Activated CD8-positive, alpha-beta memory T cell treated with anti-CD3 and anti-CD28 coated beads for 36 hours (primary cell): ENCODE measurements around the gene KAZALD1. TPM values are rescaled to one million over a fixed set of nuclear protein-coding genes. Genes with fewer than 3 reads are reported as not detected.

ENCODE experiments used
- CTCF ChIA-PET: fragments of 350-600 bp; sonication (Branson Sonifier 250); formaldehyde crosslinking; loops from one replicate; lab custom pipeline; 2021; ENCODE audit warnings: antibody characterized with exemption; lab: Charles Lee
- POLR2A ChIA-PET: fragments of 350-600 bp; sonication (Branson Sonifier 250); formaldehyde crosslinking; loops from one replicate; lab custom pipeline; 2021; ENCODE audit warnings: antibody characterized with exemption; lab: Charles Lee
- total RNA-seq, 2 experiments: library from RNA; stranded (reverse); gene quantifications; one replicate each; pipeline ENCODE4 v1.2.3, GENCODE V29; 2021

Gene KAZALD1
- total RNA-seq, 2 experiments from 2014 or later = 0.21 to 0.31 TPM

DNA sequence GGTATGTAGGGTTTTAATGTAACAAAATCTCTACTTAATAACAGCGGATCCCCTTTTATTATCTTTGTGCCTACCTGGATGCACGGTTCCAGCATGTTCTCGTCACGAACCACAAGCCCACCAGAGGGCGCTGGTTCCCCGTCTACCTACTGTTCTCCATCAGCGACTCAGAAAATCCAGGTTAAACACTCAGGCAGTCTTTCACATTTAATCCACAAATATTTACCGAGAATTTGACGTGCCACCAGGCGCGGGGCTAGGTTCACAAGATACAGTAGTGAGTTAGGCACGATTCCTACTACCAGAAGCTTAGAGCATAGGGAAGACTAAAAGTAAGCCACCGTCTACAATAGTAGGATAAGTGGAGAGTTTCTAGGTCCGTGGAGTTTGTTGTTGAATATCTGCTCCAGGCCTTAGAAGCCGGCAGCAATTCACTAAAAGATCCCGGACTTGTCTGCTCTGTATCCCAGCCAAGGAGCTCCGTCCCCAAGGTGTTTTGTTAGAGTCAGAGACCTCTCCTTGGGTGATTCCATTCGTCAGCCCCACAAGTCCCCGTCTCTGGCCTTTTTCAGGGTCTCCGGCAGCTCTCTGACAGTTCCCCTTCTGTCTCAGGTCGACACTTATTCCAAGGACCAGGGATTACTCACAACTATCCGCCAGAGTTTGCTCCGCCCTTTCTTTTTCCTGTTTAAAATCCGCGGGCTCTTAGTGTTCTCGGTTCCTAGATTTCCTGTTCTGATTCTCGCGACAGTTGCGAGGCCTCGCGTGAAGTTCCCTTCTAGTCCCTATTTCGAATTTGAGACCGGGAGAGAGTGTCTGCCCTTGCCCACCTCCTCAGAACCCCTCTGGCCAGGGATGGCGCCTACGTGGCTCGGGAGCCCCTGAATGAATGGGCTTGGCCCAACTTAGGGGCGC is 1.5 kb upstream of the KAZALD1 start:
- ChIA-PET POLR2A (interaction anchor here (1.1 to 2.0 kb wide), 3 partner anchors 9 to 82 kb away, joined by 3 to 6 read pairs (median 5); no protein-coding TSS in a partner anchor), CTCF (interaction anchor here (0.8 to 11.7 kb wide), 11 partner anchors 9 to 82 kb away, joined by 3 to 107 read pairs (median 7); partner anchors contain the start of genes PDZD7 and SFXN3)

DNA sequence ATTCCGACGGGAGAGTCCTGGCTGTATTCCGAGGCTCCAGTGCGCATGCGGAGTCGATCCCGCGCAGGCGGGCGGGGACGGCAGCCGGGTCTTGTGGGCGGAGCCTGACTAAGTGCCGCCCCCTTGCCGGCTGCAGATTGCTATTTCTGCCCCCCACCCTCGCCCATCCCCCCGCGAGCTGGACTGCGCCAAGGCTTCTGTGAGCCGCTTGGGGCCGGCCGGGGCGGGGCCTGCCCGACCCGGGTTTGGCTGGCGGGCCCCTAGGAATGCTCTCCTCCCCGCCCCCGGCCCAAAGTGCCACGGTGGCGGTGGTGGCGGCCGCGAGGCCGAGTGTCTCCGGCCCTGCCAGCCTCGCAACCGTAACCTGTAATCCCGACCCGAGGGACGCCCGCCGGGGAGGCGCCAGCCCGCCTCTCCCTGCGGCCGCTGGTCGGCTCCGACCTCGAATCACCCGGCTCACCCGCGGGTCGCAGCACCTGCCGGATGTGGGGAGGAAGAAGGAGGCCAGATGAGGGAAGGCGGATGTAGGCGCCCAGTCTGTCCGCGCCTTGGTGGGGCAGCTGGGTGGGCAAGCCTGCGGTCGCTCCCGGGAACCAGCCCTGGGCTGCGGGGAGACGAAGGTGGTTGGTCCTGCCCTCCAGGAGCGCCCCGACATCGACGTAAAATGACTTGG is 702 bp upstream of the KAZALD1 start:
- POLR2A ChIA-PET = interaction anchor here (1.1 to 2.0 kb wide), 3 partner anchors 10 to 81 kb away, joined by 3 to 6 read pairs (median 5); no protein-coding TSS in a partner anchor
- CTCF ChIA-PET = interaction anchor here (0.6 to 11.7 kb wide), 14 partner anchors 9 to 619 kb away, joined by 3 to 107 read pairs (median 7); partner anchors contain the start of genes PDZD7 and SFXN3

DNA sequence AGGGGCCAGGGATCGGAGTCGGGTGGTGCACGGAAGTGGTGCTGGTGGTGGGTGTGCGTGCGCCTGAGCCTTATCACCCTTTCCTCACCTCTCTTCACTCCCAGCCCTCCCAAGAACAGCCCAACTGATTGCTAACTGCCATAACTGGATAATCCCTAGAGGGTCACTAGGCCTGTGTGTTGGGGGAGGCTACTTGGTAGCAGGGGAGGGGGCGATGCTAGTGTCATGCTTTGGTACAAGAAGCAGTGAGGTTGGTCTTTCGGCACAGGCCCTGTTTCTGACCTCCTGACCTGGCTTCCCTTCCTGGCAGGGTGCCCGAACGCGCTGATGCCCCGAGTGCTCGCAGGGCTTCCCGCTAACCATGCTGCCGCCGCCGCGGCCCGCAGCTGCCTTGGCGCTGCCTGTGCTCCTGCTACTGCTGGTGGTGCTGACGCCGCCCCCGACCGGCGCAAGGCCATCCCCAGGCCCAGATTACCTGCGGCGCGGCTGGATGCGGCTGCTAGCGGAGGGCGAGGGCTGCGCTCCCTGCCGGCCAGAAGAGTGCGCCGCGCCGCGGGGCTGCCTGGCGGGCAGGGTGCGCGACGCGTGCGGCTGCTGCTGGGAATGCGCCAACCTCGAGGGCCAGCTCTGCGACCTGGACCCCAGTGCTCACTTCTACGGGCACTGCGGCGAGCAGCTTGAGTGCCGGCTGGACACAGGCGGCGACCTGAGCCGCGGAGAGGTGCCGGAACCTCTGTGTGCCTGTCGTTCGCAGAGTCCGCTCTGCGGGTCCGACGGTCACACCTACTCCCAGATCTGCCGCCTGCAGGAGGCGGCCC is 652 bp downstream of the KAZALD1 start:
- ChIA-PET CTCF (interaction anchor here (0.8 to 11.7 kb wide), 9 partner anchors 11 to 152 kb away, joined by 3 to 107 read pairs (median 8); partner anchors contain the start of genes PDZD7 and SFXN3), POLR2A (no interaction called here)

DNA sequence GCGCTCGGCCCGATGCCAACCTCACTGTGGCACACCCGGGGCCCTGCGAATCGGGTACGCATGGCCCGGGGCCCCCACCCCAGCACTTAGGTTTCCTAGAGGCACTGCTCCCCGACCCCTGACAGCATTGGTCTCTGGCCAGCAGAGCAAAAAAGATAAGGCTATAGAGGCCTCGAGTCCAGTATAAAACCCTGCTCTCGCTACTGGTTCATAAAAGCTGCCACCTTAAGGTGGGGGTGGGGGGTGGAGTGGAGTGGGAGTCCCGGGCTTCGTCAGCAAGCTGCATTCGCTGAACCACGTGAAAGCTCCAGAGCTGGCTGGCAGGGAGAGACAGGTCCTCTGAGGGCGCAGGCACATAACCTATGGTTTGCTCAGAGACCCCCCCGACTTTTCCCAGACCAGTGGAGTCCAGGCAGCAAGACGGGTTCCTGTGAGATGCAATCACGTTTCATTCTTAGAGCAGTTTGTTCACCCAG is 1.3 kb downstream of the KAZALD1 start:
- ChIA-PET CTCF (interaction anchor here (0.8 to 11.7 kb wide), 5 partner anchors 12 to 151 kb away, joined by 3 to 107 read pairs (median 4); no protein-coding TSS in a partner anchor), POLR2A (no interaction called here)

DNA sequence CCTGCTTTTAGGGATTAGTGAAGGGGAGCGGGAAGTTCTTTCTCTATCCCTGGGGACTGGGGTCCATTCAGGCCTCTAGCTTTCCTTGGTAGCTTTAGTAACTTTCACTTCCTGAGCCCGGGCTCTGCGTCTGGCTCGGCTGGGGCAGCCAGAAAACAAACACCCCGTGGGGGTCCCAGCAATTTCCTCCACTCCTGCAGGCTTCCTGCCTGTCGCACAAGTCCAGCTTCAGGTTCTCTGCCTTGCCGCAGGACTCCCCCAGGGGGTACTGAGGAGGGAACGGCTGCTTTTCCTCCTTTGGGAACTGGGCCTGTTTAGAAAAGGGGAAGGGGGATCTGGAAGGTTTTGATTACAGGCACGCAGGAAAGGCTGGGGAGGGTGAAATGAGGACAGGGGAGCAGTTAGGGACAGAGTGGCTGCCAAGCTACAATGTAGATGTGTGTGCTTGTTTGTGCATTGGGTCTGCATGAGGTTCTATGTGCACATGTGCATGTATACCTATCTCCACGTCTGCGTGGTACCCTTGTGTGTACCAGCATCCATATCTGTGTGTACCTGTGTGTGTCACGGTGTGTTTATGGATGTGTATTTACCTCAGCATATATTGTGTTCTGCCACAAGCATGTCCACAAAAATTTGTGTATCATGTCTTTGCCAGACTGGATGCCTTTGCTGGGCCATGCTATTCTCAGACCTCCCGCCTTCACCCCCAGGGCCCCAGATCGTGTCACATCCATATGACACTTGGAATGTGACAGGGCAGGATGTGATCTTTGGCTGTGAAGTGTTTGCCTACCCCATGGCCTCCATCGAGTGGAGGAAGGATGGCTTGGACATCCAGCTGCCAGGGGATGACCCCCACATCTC is 2.0 kb downstream of the KAZALD1 start:
- ChIA-PET POLR2A (no interaction called here), CTCF (interaction anchor here (0.7 to 11.7 kb wide), 8 partner anchors 12 to 76 kb away, joined by 3 to 107 read pairs (median 5); partner anchors contain the start of gene SFXN3)

DNA sequence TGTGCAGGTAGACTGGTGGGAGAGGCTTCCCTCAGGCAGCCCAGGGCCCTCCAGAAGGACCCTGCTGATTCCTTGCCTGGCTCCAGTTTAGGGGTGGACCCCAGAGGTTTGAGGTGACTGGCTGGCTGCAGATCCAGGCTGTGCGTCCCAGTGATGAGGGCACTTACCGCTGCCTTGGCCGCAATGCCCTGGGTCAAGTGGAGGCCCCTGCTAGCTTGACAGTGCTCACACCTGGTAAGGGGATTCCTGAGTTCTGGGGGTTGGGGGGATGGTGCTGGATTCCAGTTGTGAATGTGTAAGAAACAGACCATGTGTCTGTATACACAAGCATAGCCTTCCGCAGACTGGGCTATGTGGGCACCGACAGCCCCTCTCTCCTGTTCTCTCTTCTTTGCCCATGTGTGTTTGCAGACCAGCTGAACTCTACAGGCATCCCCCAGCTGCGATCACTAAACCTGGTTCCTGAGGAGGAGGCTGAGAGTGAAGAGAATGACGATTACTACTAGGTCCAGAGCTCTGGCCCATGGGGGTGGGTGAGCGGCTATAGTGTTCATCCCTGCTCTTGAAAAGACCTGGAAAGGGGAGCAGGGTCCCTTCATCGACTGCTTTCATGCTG is 2.7 kb downstream of the KAZALD1 start:
- ChIA-PET CTCF (interaction anchor here (0.7 to 11.7 kb wide), 7 partner anchors 13 to 73 kb away, joined by 3 to 93 read pairs (median 5); partner anchors contain the start of gene SFXN3), POLR2A (no interaction called here)

DNA sequence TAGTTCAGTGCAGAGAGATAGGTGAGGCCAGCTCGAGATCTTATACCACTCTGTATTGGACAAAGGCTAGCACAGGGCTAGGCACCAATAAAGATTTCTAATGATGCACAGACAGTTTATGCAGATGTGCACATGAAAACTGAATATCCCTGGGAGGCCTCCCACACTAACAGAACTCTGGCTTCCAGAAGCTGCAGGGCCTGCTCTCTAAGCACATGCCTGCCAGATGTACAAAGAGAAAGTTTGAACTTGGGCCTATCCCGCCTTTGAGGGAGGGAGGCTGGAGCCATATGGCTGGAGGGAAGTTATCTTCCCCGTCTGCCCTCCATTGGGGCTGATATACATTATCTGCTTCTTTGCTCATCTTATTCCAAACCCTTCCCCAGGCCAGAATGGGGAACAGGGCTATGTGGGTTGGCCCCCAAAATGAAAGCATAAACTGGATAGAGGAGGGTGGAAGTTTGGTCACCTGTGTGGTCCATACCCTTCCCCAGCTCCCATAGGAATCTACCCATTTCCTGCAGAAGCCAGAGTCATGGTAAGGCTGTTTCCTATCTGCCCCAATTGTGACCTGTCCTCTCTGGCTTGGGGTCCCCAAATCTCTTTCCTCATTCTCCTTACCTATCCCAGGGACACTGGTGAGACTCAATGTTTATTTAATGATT is 3.8 kb downstream of the KAZALD1 start:
- POLR2A ChIA-PET = no interaction called here
- CTCF ChIA-PET = interaction anchor here (1.1 to 11.7 kb wide), 5 partner anchors 14 to 52 kb away, joined by 4 to 93 read pairs (median 5); partner anchors contain the start of gene SFXN3

DNA sequence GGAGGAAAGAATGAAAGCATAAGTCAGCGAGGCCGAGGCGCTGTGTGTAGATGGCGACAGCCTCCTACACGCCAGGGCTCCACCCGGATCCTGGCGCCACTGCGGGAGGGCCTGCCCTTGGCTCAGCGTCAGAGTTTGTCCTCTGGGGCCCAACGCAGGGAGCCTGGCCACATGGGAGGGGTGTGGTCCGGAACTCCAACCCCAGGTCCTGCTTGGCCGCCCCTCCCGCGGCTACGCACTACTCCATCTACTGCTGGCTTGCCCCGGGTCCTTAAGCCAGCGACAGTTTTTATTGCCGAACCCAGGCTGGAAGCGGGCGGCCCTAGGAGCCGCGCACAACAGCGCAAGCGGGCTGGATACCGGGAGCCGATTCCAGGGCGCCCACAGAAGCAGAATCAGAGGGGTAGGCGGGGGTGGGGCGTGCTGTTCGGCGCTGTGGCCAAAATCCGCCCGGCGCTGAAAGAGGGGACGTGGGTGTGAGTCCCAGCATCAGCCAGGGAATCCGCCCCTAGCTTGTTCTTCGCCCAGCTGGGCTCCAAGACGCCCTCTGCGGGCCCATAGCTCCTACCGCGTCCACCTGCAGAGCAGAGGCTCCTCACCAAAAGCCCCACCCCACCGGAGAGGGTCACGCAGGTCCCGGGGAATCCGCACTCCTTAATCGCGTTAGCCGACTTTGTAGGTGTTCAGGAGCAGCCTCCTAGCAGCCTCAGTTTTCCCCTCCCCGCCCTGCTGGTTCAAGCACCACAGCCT is 4.5 kb downstream of the KAZALD1 start:
- ChIA-PET POLR2A (no interaction called here), CTCF (interaction anchor here (0.6 to 11.7 kb wide), 7 partner anchors 11 to 70 kb away, joined by 3 to 93 read pairs (median 5); no protein-coding TSS in a partner anchor)

DNA sequence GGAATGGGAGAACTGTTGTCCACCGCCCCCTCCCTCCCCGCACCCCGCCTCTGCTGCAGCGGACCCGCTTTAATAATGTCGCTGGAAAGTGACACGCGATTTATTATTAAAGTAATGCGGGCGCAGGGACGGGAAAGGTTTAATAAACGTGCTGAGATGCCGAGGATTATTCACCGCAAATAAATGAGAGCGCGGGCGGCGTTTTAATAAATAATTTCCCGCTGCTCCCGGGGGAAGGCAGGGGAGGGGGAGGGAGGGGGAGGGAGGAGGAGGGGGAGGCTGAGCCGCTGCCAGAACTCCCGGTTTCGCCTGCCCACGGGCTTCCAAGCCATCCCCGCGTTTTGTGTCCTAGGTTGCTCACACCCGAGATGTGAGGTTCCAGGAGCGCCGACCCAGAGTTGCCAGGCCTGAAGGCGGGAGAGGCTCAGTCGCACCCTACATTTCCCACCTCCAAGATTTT is 5.1 kb downstream of the KAZALD1 start:
- POLR2A ChIA-PET = interaction anchor here (0.9 kb wide), 1 partner anchor 24 kb away, joined by 4 read pairs; no protein-coding TSS in a partner anchor
- CTCF ChIA-PET = interaction anchor here (0.6 to 11.7 kb wide), 13 partner anchors 7 to 75 kb away, joined by 3 to 93 read pairs (median 4); no protein-coding TSS in a partner anchor

DNA sequence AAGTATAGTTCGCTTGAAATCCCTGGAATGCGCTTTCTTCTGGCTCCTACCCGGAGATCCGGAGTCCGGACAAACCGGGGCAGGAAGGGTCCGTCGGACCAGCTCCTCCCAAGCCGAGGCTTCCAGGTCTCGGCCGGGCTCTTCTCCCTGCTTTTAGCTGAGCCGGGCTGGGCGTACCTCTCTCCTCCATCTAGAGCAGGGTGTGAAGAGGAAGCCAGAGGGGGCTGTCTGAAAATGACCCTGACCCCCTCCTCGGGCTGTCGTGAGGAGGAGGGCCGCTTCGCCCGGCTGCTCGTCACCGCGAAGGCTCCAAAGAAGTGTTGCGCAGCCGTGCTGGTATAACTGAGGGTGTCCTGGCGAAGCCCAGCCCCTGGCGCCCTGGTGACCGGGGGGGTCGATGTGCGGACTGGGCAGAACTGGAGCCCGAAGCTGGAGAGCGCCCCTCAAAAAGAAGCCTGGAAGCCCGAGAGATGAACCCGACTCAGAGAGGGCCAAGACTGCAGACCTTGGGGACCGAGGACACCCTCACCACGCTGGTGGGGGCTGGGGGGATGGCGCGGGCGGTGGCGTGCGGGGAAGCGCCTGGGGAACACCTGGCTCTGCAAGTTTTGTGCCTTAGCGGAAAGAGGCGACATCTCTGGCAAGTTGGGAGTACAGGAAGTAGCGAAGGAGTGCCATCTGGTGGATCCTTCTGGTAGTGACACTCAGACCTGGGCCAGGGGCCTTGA is 5.7 kb downstream of the KAZALD1 start:
- ChIA-PET POLR2A (interaction anchor here (0.9 kb wide), 1 partner anchor 24 kb away, joined by 4 read pairs; no protein-coding TSS in a partner anchor), CTCF (interaction anchor here (0.6 to 11.7 kb wide), 12 partner anchors 8 to 75 kb away, joined by 3 to 93 read pairs (median 4); no protein-coding TSS in a partner anchor)

DNA sequence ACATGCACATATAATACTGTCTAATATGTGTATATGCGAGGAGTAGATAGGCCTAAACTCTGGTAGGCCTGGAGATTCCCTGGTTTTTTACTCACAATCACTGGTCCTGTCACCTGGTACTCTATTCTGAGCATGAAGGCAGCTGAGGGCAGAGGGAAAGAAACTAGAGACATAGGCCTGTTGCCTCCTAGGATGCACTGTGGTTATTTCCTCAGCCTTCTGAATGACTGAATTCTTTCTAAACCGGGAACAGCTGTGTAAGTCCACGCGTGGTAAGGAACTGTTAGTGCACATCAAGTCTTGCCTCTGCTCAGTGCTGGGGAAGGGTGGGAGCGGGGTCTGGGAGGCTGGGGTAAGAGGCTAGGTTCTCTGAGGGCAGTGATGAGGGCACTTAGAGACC is 7.7 kb downstream of the KAZALD1 start:
- ChIA-PET POLR2A (no interaction called here), CTCF (interaction anchor here (1.0 to 11.7 kb wide), 7 partner anchors 9 to 77 kb away, joined by 3 to 93 read pairs (median 9); no protein-coding TSS in a partner anchor)

DNA sequence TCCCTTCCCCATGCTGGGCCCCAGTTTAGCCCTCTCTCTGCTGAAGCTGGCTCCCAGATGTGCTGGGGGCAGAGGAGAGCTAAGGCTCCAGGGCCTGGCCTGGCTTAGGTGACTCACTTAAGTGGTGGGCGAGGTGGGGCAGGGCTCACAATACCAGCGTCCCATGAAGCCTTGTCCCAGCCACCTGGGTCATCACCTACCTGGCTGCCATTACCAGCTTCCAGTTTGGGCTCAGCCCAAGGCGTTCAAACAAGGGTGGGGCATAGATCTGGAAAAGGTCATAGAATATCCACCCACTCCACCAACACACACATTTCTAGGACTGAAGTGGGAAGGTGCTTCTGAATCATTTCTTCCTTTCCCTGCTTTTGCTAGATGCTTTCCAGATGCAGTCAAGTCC is 8.3 kb downstream of the KAZALD1 start:
- POLR2A ChIA-PET = no interaction called here

DNA sequence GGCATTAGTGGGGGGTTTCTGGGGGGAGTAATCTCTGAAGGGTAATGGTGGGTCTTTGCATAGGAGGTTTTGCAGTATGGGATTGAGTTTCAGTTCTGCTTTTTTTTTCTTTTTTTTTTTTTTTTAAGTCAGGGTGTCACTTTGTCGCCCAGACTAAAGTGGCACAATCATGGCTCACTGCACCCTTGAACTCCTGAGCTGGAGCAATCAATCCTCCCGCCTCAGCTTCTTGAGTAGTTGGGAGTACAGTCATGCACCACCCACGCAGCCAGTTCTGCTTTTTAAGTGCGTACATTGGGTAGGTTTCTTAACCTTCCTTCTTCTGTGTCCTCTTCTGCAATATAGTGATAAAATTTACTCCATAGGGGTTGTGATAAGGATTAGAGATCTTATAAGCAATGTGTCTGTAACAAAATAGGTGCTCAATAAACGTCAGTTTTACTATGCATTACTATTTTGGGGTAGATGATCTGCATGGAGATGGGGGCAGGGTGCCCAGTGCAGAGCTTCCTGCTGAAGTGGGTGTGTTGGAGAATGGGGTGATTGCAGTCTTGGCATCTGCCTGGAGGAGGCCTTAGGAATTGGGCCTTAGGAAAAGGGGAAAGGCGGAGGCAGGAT is 9.6 kb downstream of the KAZALD1 start:
- ChIA-PET POLR2A (no interaction called here), CTCF (interaction anchor here (1.0 to 1.2 kb wide), 4 partner anchors 21 to 56 kb away, joined by 3 to 5 read pairs (median 4); no protein-coding TSS in a partner anchor)

More for the DNA sequence above, 8.3 kb downstream of the KAZALD1 start:
- CTCF ChIA-PET = interaction anchor here (1.1 to 5.1 kb wide), 3 partner anchors 10 to 56 kb away, joined by 3 to 47 read pairs (median 9); no protein-coding TSS in a partner anchor
